ENCODE data around the gene MAPK14. TPM values are rescaled to one million over a fixed set of nuclear protein-coding genes. Genes with fewer than 3 reads are reported as not detected.
"Not testable (repeated sequence)": the region's sequence is repeated elsewhere in the genome, so short reads cannot be mapped to it uniquely, and the experiment has no call there.

The MAPK14 gene
- total RNA-seq, 1 donor from 2014 or later, result 67.9 TPM

- Histone ChIP-seq H3K4me1 (no peaks in the 10 kb centered on the region), H3K27me3 (ENCODE audit: low read depth) (no peaks in the 10 kb centered on the region), H3K27ac (no peak overlapping the region), H3K4me3 (no peak overlapping the region), H3K9me3 (no peaks in the 10 kb centered on the region), H3K36me3 (peaks cover 71% of the 10 kb centered on the region)
- intact Hi-C loops (cut with DNase I), result no loop called here
- no peak for TF ChIP-seq CTCF (IDR thresholded peaks at IDR 0.05)
- ATAC-seq (no peak), DNase-seq (no peak)
These were observed 54.7 kb downstream of the MAPK14 start for GRCh38 chr6:36082318-36082717.

- Histone ChIP-seq H3K36me3 (peaks cover 60% of the 10 kb centered on the region), H3K4me1 (no peaks in the 10 kb centered on the region), H3K27ac (no peak overlapping the region), H3K9me3 (no peaks in the 10 kb centered on the region), H3K4me3 (no peak overlapping the region), H3K27me3 (ENCODE audit: low read depth) (no peaks in the 10 kb centered on the region)
- ATAC-seq (no peak), DNase-seq (no peak)
- TF ChIP-seq CTCF (IDR thresholded peaks at IDR 0.05), result no peak
- intact Hi-C loops (cut with DNase I), result no loop called here
These were observed 55.8 kb downstream of the MAPK14 start for GRCh38 chr6:36083446-36083845.

GRCh38 chr6:36088204-36088603 lies 60.6 kb downstream of the MAPK14 start:
- H3K9me3 ChIP-seq; DNase-seq; H3K27me3 ChIP-seq (ENCODE audit: low read depth); intact Hi-C loops (cut with DNase I); H3K4me3 ChIP-seq; ATAC-seq; H3K27ac ChIP-seq; H3K4me1 ChIP-seq: not testable (repeated sequence)
- H3K36me3 ChIP-seq, result peaks cover 37% of the 10 kb centered on the region

GRCh38 chr6:36089048-36089447 lies 61.4 kb downstream of the MAPK14 start:
- DNase-seq (no peak), ATAC-seq (no peak)
- peaks cover 29% of the 10 kb centered on the region for H3K36me3 ChIP-seq
- H3K4me3 ChIP-seq, result no peak overlapping the region
- H3K9me3 ChIP-seq, result no peaks in the 10 kb centered on the region
- TF ChIP-seq CTCF (IDR thresholded peaks at IDR 0.05), result no peak
- no peaks in the 10 kb centered on the region for H3K4me1 ChIP-seq
- no peak overlapping the region for H3K27ac ChIP-seq
- intact Hi-C loops (cut with DNase I), result no loop called here
- H3K27me3 ChIP-seq (ENCODE audit: low read depth), result no peaks in the 10 kb centered on the region

- peaks cover 9% of the 10 kb centered on the region for H3K4me1 ChIP-seq
- H3K27me3 ChIP-seq (ENCODE audit: low read depth), result no peaks in the 10 kb centered on the region
- H3K27ac ChIP-seq, result no peak overlapping the region
- ATAC-seq, result no peak
- no peak for TF ChIP-seq CTCF (IDR thresholded peaks at IDR 0.05)
- intact Hi-C loops (cut with DNase I), result no loop called here
- no peaks in the 10 kb centered on the region for H3K9me3 ChIP-seq
- H3K4me3 ChIP-seq, result no peak overlapping the region
- no peak for DNase-seq
- peaks cover 47% of the 10 kb centered on the region for H3K36me3 ChIP-seq
These were observed 66.6 kb downstream of the MAPK14 start for GRCh38 chr6:36094238-36094637.

- DNase-seq (peak; percentile 88), ATAC-seq (peak; percentile 96 to 97)
- peaks cover 9% of the 10 kb centered on the region for H3K4me1 ChIP-seq
- H3K27ac ChIP-seq, result no peak overlapping the region
- peaks cover 47% of the 10 kb centered on the region for H3K36me3 ChIP-seq
- H3K9me3 ChIP-seq, result no peaks in the 10 kb centered on the region
- H3K4me3 ChIP-seq, result no peak overlapping the region
- intact Hi-C loops (cut with DNase I), result loop anchor here (5.0 kb wide), 1 partner anchor 68 kb away; the partner anchor contains the start of gene MAPK14
- H3K27me3 ChIP-seq (ENCODE audit: low read depth), result no peaks in the 10 kb centered on the region
- peak; percentile 93 for TF ChIP-seq CTCF (IDR thresholded peaks at IDR 0.05)
These were observed 67.3 kb downstream of the MAPK14 start for GRCh38 chr6:36094753-36095496.
